Measurements from ENCODE around the gene LHPP. TPM values are rescaled to one million over a fixed set of nuclear protein-coding genes. Genes with fewer than 3 reads are reported as not detected.

Gene LHPP
- total RNA-seq, 6 donors from 2014 or later, result 12.0 to 21.4 (median 16.4) TPM

GRCh38 chr10:124468624-124469023, 7.0 kb downstream of the LHPP start:
- ATAC-seq (ENCODE audit: low FRiP score in 2 of 2) (no peak), DNase-seq (no peak)
- Histone ChIP-seq H3K36me3 (no peaks in the 10 kb centered on the region), H3K27ac (no peak overlapping the region), H3K4me1 (no peaks in the 10 kb centered on the region), H3K4me3 (no peak overlapping the region), H3K9me3 (no peaks in the 10 kb centered on the region), H3K27me3 (no peaks in the 10 kb centered on the region)
- TF ChIP-seq CTCF (IDR thresholded peaks at IDR 0.05) (no peak), POLR2A (IDR thresholded peaks at IDR 0.05) (no peak), EP300 (IDR thresholded peaks at IDR 0.05) (no peak), POLR2AphosphoS5 (IDR thresholded peaks at IDR 0.05) (no peak)
- WGBS, 2 donors, result 78 to 98% methylated on average over 8 to 13 of the region's 13 CpGs

- H3K36me3 ChIP-seq, result no peaks in the 10 kb centered on the region
- DNase-seq, result peak in 1 of 2 donors; percentile 82
Measured at GRCh38 chr10:124469956-124470484, 8.4 kb downstream of the LHPP start.

GRCh38 chr10:124470544-124471434, 9.2 kb downstream of the LHPP start:
- ATAC-seq (ENCODE audit: low FRiP score in 2 of 2) (no peak), DNase-seq (no peak)
- H3K27me3 ChIP-seq, result no peaks in the 10 kb centered on the region
- 90 to 92% methylated on average over 13 of the region's 13 CpGs for WGBS, 2 donors
- H3K36me3 ChIP-seq, result no peaks in the 10 kb centered on the region
- no peaks in the 10 kb centered on the region for H3K4me1 ChIP-seq
- no peak overlapping the region for H3K4me3 ChIP-seq
- H3K27ac ChIP-seq, result no peak overlapping the region
- TF ChIP-seq CTCF (IDR thresholded peaks at IDR 0.05), result no peak
- TF ChIP-seq POLR2AphosphoS5 (IDR thresholded peaks at IDR 0.05), result no peak
- no peak for TF ChIP-seq EP300 (IDR thresholded peaks at IDR 0.05)
- TF ChIP-seq POLR2A (IDR thresholded peaks at IDR 0.05), result no peak
- no peaks in the 10 kb centered on the region for H3K9me3 ChIP-seq

More at GRCh38 chr10:124469956-124470484, 8.4 kb downstream of the LHPP start:
- Histone ChIP-seq H3K4me1 (no peaks in the 10 kb centered on the region), H3K27ac (no peak overlapping the region), H3K27me3 (no peaks in the 10 kb centered on the region), H3K4me3 (no peak overlapping the region), H3K9me3 (no peaks in the 10 kb centered on the region)
- WGBS, 2 donors, result 87 to 97% methylated on average over 5 to 20 of the region's 20 CpGs
- TF ChIP-seq POLR2A (IDR thresholded peaks at IDR 0.05), result no peak
- TF ChIP-seq POLR2AphosphoS5 (IDR thresholded peaks at IDR 0.05), result no peak
- TF ChIP-seq EP300 (IDR thresholded peaks at IDR 0.05), result no peak
- TF ChIP-seq CTCF (IDR thresholded peaks at IDR 0.05), result no peak
- ATAC-seq (ENCODE audit: low FRiP score in 2 of 2), result peak in 1 of 2 donors; percentile 16

GRCh38 chr10:124472071-124472470, 10.4 kb downstream of the LHPP start:
- DNase-seq (no peak), ATAC-seq (ENCODE audit: low FRiP score in 2 of 2) (no peak)
- TF ChIP-seq POLR2A (IDR thresholded peaks at IDR 0.05) (no peak), CTCF (IDR thresholded peaks at IDR 0.05) (no peak), POLR2AphosphoS5 (IDR thresholded peaks at IDR 0.05) (no peak), EP300 (IDR thresholded peaks at IDR 0.05) (no peak)
- no peaks in the 10 kb centered on the region for H3K4me1 ChIP-seq
- no peak overlapping the region for H3K27ac ChIP-seq
- H3K4me3 ChIP-seq, result no peak overlapping the region
- no peaks in the 10 kb centered on the region for H3K36me3 ChIP-seq
- H3K9me3 ChIP-seq, result no peaks in the 10 kb centered on the region
- WGBS, 2 donors, result 91% methylated on average over 6 of the region's 6 CpGs
- no peaks in the 10 kb centered on the region for H3K27me3 ChIP-seq
